ENCODE data around the gene HCAR2.

HCAR2 gene

DNA sequence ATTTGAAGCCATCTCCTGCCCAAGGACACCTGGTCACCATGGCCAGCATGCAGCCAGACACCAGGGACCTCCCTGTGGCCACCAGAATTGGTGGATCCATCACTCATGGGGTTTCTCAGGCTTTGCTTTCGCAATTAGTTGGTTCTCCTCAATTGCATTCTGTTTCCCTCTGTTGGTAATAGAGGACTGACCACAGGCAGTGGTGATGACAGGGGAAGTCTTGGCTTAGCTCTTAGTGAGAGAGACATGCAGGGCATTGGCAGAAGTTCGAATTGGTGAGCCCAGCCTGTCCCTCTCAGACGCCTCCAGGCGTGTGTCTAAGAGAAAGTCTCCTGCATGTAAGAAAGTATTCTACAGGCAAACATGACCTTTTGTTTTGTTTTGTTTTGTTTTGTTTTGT lies 21.3 kb downstream of the HCAR2 start:
- TF ChIP-seq FOXP2 (optimal IDR thresholded peaks at IDR 0.05; ENCODE audit: borderline replicate concordance, extremely low read depth, extremely low read length, insufficient read depth) (no peak), POLR2AphosphoS5 (IDR thresholded peaks at IDR 0.05; ENCODE audit: low read depth, low read length) (no peak), TAF1 (IDR thresholded peaks at IDR 0.05; ENCODE audit: borderline replicate concordance, insufficient read depth, low read length) (no peak), SIN3A (IDR thresholded peaks at IDR 0.05; ENCODE audit: borderline replicate concordance, insufficient read depth, low read length) (no peak)
- TF ChIP-seq, protein P1, sequence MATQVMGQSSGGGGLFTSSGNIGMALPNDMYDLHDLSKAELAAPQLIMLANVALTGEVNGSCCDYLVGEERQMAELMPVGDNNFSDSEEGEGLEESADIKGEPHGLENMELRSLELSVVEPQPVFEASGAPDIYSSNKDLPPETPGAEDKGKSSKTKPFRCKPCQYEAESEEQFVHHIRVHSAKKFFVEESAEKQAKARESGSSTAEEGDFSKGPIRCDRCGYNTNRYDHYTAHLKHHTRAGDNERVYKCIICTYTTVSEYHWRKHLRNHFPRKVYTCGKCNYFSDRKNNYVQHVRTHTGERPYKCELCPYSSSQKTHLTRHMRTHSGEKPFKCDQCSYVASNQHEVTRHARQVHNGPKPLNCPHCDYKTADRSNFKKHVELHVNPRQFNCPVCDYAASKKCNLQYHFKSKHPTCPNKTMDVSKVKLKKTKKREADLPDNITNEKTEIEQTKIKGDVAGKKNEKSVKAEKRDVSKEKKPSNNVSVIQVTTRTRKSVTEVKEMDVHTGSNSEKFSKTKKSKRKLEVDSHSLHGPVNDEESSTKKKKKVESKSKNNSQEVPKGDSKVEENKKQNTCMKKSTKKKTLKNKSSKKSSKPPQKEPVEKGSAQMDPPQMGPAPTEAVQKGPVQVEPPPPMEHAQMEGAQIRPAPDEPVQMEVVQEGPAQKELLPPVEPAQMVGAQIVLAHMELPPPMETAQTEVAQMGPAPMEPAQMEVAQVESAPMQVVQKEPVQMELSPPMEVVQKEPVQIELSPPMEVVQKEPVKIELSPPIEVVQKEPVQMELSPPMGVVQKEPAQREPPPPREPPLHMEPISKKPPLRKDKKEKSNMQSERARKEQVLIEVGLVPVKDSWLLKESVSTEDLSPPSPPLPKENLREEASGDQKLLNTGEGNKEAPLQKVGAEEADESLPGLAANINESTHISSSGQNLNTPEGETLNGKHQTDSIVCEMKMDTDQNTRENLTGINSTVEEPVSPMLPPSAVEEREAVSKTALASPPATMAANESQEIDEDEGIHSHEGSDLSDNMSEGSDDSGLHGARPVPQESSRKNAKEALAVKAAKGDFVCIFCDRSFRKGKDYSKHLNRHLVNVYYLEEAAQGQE (IDR thresholded peaks at IDR 0.05; ENCODE audit: insufficient read depth in 1 of 2, low read depth in 2 of 2, low read length in 2 of 2) = no peak

DNA sequence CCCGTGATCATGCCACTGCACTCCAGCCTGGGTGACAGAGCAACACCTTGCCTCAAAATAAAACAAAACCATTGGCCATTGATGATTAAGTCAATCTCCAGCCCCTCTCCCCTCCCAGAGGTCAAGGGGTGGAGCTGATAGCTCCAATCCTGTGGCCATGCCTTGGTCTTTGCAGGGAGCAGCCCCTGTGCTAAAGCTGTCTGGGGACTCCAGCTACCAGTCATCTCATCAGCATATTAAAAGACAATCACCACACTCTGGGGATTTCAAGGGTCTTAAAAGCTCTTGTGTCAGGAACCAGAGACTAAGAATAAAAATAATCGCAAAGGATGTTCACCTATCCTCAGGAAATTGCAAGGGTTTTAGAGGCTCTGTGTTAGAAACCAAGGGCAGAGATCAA lies 30.6 kb downstream of the HCAR2 start:
- TF ChIP-seq, protein P1 (IDR thresholded peaks at IDR 0.05; ENCODE audit: insufficient read depth in 1 of 2, low read depth in 2 of 2, low read length in 2 of 2) = no peak
- TF ChIP-seq TAF1 (IDR thresholded peaks at IDR 0.05; ENCODE audit: borderline replicate concordance, insufficient read depth, low read length) (no peak), POLR2AphosphoS5 (IDR thresholded peaks at IDR 0.05; ENCODE audit: low read depth, low read length) (no peak), FOXP2 (optimal IDR thresholded peaks at IDR 0.05; ENCODE audit: borderline replicate concordance, extremely low read depth, extremely low read length, insufficient read depth) (no peak), SIN3A (IDR thresholded peaks at IDR 0.05; ENCODE audit: borderline replicate concordance, insufficient read depth, low read length) (no peak)

DNA sequence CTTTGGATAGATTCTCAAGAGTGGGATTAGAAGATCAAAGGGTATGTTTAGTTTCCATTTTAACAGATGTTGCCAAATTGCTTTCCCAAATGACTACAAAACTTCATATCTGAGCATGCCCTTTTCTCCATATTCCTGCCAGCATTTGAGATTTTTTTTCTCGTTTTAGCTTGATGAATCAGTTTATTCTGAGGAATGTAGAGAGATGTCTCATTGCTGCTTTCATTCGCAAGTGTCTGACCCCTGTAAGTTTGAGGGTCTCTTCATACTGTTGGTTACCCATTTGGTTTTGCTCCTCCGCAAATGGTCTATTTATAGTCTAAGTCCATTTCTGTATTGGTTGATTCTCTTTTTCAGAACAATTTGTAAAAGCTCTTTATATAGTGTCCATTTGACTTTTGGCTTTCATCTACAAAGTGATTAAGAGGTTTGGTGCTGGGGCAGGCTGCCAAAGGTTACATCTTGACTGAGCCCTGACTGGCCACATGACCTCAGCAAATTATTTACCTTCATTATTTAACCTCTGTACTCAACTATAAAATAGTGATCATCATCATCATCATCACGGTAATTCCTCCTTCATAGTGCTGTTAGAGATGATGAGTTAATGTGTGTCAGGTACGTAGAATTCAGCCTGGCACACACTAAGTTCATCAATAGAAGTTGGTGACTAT lies 33.6 kb downstream of the HCAR2 start:
- TF ChIP-seq FOXP2 (optimal IDR thresholded peaks at IDR 0.05; ENCODE audit: borderline replicate concordance, extremely low read depth, extremely low read length, insufficient read depth) (no peak), SIN3A (IDR thresholded peaks at IDR 0.05; ENCODE audit: borderline replicate concordance, insufficient read depth, low read length) (no peak), POLR2AphosphoS5 (IDR thresholded peaks at IDR 0.05; ENCODE audit: low read depth, low read length) (no peak), TAF1 (IDR thresholded peaks at IDR 0.05; ENCODE audit: borderline replicate concordance, insufficient read depth, low read length) (no peak)
- TF ChIP-seq, protein P1 (IDR thresholded peaks at IDR 0.05; ENCODE audit: insufficient read depth in 1 of 2, low read depth in 2 of 2, low read length in 2 of 2) = no peak

DNA sequence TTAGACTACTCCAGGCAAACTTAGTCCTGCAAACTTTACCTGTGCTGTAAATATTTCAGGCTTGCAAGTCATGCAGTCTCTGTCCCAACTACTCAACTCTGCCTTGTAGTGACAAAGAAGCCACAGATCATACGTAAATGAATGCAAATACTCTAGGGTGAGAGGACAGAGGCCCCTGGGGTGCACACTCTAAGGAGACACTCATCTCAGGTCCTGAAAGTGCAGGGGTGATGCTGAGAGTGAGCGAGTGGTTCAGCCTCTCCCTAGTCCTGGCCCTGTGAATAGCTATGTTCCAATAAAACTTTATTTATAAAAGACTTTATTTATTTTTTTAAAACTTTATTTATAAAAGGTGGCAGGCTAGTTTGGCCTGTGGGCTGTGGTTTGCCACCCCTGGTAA lies 34.9 kb downstream of the HCAR2 start:
- no peak for TF ChIP-seq SIN3A (IDR thresholded peaks at IDR 0.05; ENCODE audit: borderline replicate concordance, insufficient read depth, low read length)
- TF ChIP-seq, protein P1 (IDR thresholded peaks at IDR 0.05; ENCODE audit: insufficient read depth in 1 of 2, low read depth in 2 of 2, low read length in 2 of 2) = no peak
- TF ChIP-seq POLR2AphosphoS5 (IDR thresholded peaks at IDR 0.05; ENCODE audit: low read depth, low read length) = no peak
- TF ChIP-seq FOXP2 (optimal IDR thresholded peaks at IDR 0.05; ENCODE audit: borderline replicate concordance, extremely low read depth, extremely low read length, insufficient read depth) = no peak
- TF ChIP-seq TAF1 (IDR thresholded peaks at IDR 0.05; ENCODE audit: borderline replicate concordance, insufficient read depth, low read length) = no peak
